ENCODE results near the gene ALPG.
"Not testable (repeated sequence)": the region's sequence is repeated elsewhere in the genome, so short reads cannot be mapped to it uniquely, and the experiment has no call there.

Gene ALPG

DNA sequence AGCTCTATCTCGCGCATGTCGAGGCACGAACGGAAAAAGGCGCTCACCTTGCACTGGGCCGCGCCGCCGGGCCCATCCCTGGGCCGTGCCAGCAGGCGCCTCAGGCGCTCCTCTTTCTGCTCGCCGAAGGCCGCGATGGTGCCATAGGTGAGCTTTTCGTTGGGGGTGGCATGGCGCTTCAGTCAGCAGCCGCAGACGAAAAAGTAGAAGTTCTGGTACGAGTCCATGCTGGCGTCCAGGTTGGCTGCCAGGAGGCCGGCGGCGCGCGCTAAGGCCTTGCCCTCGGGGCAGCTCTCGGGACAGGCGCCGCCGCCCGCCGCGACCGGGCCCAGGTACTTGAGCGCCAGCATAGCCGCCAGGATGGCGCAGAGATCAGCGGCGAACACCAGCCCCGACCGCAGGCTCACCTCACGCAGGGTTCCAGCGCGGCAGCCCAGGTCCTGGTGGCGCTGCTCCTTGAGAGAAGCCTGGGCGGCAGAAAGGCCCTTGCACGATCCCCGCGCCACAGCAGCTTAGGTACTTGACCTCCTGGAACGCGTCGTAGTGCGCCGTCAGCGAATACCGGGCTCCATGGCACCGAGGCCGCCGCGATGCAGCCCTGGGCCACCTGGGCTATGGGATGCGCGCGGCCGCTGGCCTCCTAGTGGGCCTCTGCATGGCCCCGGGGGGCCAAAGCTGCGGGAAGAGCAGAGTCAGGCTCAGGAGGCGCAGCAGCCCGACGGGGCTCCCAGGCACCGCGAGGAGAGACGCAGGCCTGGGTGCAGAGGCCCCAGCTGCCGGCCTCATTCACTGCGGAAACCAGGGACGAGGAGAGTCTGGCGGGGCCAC lies 12.8 kb downstream of the ALPG start:
- no peak for DNase-seq (ENCODE audit: low read depth)

DNA sequence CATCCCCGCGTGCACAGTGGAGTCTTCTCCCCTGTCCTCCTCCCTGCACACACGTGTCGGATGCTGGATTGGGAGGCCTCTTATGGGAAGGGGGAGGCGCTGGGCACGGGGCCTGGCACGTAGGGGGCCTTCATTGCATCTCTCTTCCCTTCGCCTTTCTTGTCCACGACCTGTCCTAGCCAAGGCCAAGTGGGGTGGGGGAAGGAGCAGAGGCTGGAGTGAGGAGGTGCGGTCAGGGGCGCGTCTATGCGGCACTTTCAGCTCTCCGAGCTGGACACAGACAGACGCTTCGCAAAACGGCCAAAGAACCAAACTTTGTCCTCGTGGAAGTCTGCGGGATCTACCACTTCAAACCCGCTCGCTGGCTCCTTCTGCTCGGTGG lies 13.4 kb downstream of the ALPG start:
- no peak for DNase-seq (ENCODE audit: low read depth)

GRCh38 chr2:232420463-232421188 lies 14.0 kb downstream of the ALPG start:
- peak; percentile 7 for DNase-seq (ENCODE audit: low read depth)

DNA sequence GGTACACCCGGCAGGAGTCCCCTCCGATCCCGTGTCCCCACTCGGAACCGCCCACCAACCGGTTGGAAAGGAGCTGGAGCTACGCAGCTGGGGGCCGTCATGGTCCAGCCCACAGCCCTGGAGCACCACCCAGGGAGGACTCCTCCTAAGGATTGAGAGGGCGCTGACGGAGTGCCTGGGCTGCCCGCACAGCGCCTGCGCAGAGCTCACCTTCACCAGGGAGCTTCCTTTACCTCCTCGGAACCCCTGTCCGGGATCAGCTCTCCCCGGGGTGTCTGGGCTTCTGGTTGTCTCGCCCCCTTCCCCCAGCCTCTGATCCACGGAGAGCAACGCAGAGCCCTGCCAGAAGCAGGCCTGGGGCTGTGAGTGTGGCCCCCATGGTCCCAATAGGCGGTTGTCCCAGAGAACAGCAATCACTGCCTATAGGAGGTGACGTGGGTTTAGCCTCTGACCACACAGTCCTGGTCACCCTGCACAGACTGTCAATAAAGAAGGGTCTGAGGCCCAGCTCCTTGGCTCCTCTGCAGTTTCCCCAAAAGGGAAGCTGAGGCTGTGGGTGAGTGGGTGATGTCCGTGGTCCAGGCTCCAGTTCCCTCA lies 14.6 kb downstream of the ALPG start:
- DNase-seq (ENCODE audit: low read depth), result no peak

DNA sequence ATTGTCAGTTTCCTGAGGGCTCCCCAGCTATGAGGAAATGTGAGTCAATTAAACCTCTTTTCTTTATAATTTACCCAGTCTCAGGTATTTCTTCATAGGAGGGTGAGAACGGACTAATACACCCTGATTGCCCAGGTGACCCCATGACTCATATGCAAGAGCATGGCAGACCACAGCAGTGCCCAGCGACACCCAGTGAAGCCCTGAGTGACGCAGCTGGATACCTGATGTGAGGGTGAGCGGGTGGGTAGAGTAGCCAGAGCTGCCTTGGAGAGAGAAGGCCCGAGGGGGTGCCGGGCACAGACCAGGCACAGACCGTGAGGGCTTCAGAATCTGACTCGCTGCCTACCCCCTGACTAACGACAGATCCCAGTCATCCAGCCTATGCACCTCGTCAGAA lies 15.4 kb downstream of the ALPG start:
- DNase-seq (ENCODE audit: low read depth), result no peak

GRCh38 chr2:232422996-232423395 lies 16.4 kb downstream of the ALPG start:
- not testable (repeated sequence) for DNase-seq (ENCODE audit: low read depth)

DNA sequence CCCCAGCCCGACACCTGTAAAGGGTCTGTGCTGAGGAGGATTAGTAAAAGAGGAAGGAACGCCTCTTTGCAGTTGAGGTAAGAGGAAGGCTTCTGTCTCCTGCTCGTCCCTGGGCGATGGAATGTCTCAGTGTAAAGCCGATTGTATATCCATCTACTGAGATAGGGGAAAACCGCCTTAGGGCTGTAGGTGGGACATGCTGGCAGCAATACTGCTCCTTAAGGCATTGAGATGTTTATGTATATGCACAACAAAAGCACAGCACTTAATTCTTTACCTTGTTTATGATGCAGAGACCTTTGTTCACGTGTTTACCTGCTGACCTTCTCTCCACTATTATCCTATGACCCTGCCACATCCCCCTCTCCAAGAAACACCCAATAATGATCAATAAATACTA lies 16.8 kb downstream of the ALPG start:
- not testable (repeated sequence) for DNase-seq (ENCODE audit: low read depth)

DNA sequence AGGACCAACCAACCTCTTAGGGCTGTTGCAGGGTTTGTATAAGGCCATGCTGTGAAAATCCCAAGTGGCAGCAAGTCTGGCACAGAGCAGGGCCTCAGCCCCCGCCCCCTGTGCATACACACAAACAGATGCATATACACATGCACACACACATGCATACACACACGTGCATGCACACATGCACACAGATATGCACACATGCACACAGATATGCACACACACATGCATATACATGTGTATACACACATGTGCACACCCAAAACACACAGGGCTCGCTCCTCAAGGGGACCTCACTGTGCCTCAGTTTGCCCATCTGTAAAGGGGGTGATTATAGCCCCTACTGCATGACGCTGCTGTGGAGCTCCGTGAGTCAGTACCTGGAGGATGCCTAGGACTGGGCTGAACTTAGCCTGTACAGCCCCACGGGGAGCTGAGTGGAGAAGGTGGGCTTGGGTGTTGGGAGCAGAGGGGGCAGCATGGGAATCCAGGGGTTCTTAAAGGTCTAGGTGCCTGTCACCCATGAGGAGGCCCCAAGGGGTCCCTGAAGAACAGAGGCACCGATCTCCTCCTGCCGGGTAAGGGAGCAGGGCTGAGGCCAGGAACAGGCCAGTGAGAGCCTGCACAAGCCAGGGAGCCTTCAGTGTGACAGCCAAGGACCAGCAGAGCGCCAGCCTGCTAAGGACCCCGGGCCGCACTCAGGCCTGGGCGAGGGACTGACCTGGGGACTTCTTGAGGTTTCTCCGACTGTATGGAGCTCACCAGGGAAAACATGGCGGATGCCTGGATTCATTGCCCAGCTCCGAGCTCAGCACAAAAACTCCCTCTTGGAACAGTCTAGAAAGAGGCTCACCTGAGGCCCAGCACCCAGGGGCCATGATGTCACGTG lies 25.3 kb downstream of the ALPG start:
- no peak for DNase-seq (ENCODE audit: low read depth)

- no peak for DNase-seq (ENCODE audit: low read depth)
These were observed 26.0 kb downstream of the ALPG start for GRCh38 chr2:232432598-232433184.

DNA sequence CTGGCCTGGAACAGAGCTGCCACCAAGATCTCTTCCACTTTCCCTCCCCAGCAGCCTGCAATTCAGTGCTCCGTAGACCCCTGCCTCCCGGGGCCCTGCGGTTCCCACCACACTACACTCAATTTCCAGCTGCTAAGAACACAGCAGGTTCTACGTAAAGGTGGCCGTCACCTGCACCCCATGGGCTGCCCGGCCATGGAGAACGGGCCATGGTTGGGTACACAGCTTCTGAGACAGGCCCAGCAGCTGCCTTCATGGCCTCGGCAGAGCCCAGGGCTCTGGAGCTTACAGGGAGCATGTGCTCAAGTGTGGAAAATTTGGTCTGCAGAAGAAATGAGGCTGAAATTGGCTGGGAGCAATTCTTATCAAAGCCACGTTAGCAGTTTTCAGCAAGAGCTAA lies 27.0 kb downstream of the ALPG start:
- DNase-seq (ENCODE audit: low read depth), result not testable (repeated sequence)

- no peak for DNase-seq (ENCODE audit: low read depth)
These were observed 27.4 kb downstream of the ALPG start for GRCh38 chr2:232434091-232434490.

- DNase-seq (ENCODE audit: low read depth), result no peak
These were observed 28.1 kb downstream of the ALPG start for GRCh38 chr2:232434563-232435374.

GRCh38 chr2:232435375-232435648 lies 28.7 kb downstream of the ALPG start:
- no peak for DNase-seq (ENCODE audit: low read depth)

DNA sequence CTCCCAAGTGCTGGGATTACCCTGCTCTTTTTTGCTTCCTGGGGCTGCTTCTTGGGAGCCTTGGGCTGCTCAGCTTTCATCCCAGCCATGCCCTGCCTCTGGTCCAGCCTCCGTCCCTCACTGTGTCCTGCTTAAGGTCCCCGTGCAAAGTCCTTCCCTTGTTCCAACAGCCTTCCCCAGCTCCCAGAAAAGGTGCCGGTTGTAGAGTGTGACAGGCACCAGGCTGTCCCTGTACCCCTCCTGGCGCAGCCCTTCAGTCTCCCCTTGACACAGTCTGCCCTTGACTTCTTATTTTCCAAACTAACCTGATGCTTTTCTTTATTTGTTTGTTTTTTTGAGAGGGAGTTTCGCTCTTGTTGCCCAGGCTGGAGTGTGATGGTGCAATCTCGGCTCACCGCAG lies 29.2 kb downstream of the ALPG start:
- DNase-seq (ENCODE audit: low read depth), result no peak

GRCh38 chr2:232436381-232437194 lies 29.9 kb downstream of the ALPG start:
- DNase-seq (ENCODE audit: low read depth), result no peak

GRCh38 chr2:232437195-232437571 lies 30.5 kb downstream of the ALPG start:
- no peak for DNase-seq (ENCODE audit: low read depth)

DNA sequence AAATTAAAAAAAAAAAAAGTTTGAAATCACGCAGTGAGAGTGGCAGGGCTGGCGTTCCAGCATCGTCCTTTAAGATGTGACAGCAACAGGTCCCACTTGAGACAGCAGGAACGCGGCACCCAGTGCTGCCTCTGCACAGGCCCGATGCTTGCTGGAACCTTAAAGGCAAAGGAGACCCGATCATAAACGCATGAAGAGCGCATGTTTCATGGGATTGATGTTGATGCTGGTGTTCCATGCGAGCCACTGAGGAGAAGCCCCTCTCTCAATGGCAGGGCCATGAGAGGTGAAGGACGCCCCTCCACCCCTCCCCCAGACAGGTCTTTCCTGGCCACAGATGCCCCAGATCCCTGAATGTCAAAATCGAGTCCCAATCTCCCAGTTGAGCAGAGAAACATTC lies 31.4 kb downstream of the ALPG start:
- DNase-seq (ENCODE audit: low read depth), result no peak

DNA sequence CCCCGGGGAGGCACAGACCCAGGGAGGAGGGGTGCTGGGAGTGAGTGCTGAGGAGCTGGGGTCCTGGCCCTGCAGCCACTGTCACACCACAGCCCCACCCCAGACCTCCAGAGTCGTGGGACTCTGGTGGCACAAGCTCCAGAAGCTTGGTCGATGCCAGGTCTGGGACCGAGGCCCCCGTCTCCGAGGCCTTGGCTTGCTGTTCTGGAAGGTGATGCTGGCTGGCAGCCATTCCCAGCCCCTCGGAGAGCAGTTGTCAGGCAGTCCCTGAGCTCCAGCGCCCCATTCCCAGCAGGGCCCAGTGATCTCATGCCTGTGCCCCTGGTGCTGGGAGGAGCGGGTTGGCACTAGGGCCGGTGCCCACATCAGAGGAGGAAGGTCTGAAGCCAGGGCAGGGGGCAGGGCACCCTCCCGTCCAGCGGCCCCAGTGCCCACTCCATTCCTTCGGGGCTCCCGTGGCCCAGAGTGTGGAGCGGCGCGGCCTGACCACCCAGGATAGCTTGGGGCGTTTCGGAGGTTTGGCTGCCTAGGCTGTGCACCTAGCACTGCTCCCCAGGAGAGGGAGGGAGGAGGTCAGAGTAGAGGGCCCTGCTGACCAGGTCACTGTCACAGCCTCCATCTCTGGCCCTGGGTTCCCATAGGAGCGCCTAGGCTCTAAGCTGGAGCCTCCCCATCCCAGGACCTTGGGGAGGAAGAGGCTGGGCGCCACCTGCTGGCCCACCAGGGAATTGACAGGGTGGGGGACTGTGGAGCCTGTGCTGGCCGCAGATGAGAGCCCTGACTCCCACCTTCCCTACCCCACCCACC lies 32.5 kb downstream of the ALPG start:
- peak; percentile 25 for DNase-seq (ENCODE audit: low read depth)

DNA sequence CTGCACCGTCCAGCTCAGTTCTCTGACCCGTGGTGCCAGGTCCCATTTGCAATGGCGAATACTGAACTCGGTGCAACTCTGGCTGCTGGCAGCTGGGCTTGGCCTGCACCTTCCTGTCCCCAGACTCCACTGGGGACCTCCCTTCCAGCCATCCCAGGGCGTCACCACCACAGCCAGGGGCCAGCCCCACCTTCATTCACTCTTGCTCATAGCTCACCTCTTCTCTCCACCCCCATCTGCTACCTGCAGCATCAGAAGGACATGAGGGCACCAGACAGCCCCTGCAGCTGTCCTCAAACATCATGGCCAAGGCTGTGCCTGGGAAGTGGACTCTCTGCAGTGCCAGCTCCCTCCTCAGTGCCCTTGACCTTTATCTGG lies 33.1 kb downstream of the ALPG start:
- no peak for DNase-seq (ENCODE audit: low read depth)

Measured in activated T-cell treated with anti-CD3 and anti-CD28 coated beads for 1 hour (primary cell).